DOHH2 (cell line): ENCODE data around the gene HLA-DQA1.

Experiments
- EZH2phosphoT487 ChIP-seq: fragments of 200-600 bp; sonication (generic); IDR thresholded peaks from 2 replicates; pipeline ENCODE4 v1.6.1; 2017; ENCODE audit warnings: borderline replicate concordance, mild to moderate bottlenecking, antibody characterized with exemption, low read length, moderate library complexity, mixed read lengths
- TF ChIP-seq, protein P1 (sequence below): fragments of 200-600 bp; sonication (generic); IDR thresholded peaks from one replicate; pipeline ENCODE4 v1.5.1; 2014; ENCODE audit warnings: antibody characterized with exemption, mild to moderate bottlenecking, low read depth, low read length; ENCODE audit not compliant: poor library complexity, severe bottlenecking

DNA sequence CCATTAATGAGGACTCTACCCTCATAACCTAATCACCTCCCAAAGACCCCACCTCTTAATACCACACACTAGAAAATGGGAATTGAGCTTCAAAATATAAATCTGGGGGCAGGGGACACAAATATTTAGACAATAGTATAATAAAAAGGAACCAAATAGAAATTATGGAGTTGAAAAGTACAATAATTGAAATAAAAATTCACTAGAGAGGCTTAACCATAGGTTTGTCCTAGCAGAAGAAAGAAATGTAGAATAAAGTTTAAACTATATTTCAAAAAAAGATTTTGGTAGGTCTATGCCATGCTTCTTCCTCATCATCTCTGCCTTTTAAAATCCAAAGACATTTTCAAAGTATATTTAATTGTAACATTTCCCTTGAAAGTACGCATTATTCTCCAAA lies 19.5 kb upstream of the HLA-DQA1 start:
- TF ChIP-seq, protein P1, sequence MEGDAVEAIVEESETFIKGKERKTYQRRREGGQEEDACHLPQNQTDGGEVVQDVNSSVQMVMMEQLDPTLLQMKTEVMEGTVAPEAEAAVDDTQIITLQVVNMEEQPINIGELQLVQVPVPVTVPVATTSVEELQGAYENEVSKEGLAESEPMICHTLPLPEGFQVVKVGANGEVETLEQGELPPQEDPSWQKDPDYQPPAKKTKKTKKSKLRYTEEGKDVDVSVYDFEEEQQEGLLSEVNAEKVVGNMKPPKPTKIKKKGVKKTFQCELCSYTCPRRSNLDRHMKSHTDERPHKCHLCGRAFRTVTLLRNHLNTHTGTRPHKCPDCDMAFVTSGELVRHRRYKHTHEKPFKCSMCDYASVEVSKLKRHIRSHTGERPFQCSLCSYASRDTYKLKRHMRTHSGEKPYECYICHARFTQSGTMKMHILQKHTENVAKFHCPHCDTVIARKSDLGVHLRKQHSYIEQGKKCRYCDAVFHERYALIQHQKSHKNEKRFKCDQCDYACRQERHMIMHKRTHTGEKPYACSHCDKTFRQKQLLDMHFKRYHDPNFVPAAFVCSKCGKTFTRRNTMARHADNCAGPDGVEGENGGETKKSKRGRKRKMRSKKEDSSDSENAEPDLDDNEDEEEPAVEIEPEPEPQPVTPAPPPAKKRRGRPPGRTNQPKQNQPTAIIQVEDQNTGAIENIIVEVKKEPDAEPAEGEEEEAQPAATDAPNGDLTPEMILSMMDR: no peak
- no peak for TF ChIP-seq EZH2phosphoT487
